Upper lobe of right lung (tissue), 1 donor: ENCODE data around the gene GCDH. TPM values are rescaled to one million over a fixed set of nuclear protein-coding genes. Genes with fewer than 3 reads are reported as not detected.

Experiments
- ATAC-seq: fragments of 200-7000 bp; cut with Tn5 transposase; one replicate; pipeline ENCODE4 v1.9.1; 2020; ENCODE audit warnings: mild to moderate bottlenecking, moderate library complexity
- DNase-seq: peaks from one replicate; pipeline ENCODE4 v3.0.0-alpha.2; 2020
- H3K27ac ChIP-seq: fragments of 200-600 bp; one replicate; pipeline ENCODE4 v1.8.0; 2022
- H3K27me3 ChIP-seq: fragments of 200-600 bp; one replicate; pipeline ENCODE4 v1.8.0; 2022; ENCODE audit warnings: mild to moderate bottlenecking
- H3K36me3 ChIP-seq: fragments of 200-600 bp; one replicate; pipeline ENCODE4 v1.8.0; 2022
- H3K4me1 ChIP-seq: fragments of 200-600 bp; one replicate; pipeline ENCODE4 v1.8.0; 2022
- H3K4me3 ChIP-seq: fragments of 200-600 bp; one replicate; pipeline ENCODE4 v1.8.0; 2022; ENCODE audit warnings: mild to moderate bottlenecking
- H3K9me3 ChIP-seq: fragments of 200-600 bp; one replicate; pipeline ENCODE4 v1.8.0; 2022
- CTCF ChIP-seq: fragments of 200-600 bp; IDR thresholded peaks from one replicate; pipeline ENCODE4 v1.8.0; 2022; ENCODE audit warnings: antibody characterized with exemption
- intact Hi-C: fragments of 100-400 bp; cut with DNase I; formaldehyde crosslinking; loops from one replicate; pipeline ENCODE4 v1.11.0; 2022
- total RNA-seq: library from RNA; stranded (reverse); fragmentation: NEBNext Ultra II Directional; extraction: Animal tissue kit (Norgen Biotek cat#: 25700); gene quantifications from one replicate; pipeline ENCODE4 v1.2.1, GENCODE V29; 2021
- donor health status: DM: no; HTN: yes; CAD: no; lungs with severe emphysema.

The GCDH gene
- total RNA-seq, 1 donor from 2014 or later = 21.0 TPM

- intact Hi-C loops = no loop called here
- H3K9me3 ChIP-seq = no peaks in the 10 kb centered on the region
- H3K4me1 ChIP-seq = peaks cover 37% of the 10 kb centered on the region
- TF ChIP-seq CTCF = no peak
- peak within 1 kb of the TSS; percentile 92 for H3K27ac ChIP-seq
- H3K27me3 ChIP-seq = no peaks in the 10 kb centered on the region
- DNase-seq (peak; percentile 99), ATAC-seq (peak; percentile 93)
- H3K4me3 ChIP-seq = peak within 1 kb of the TSS; percentile 86
- H3K36me3 ChIP-seq = peaks cover 75% of the 10 kb centered on the region
Measured at GRCh38 chr19:12945479-12946091, 54.6 kb downstream of the GCDH start, which contains the start of gene RAD23A. TSS of gene RAD23A (plus strand) at chr19:12945862. CDS start at chr19:12945949, 87 bp downstream.

- peaks cover 75% of the 10 kb centered on the region for H3K36me3 ChIP-seq
- peak; percentile 89 for DNase-seq
- peak overlapping the region; percentile 86 for H3K4me3 ChIP-seq
- no peaks in the 10 kb centered on the region for H3K27me3 ChIP-seq
- intact Hi-C loops = no loop called here
- peak; percentile 83 for ATAC-seq
- TF ChIP-seq CTCF = no peak
- peaks cover 31% of the 10 kb centered on the region for H3K4me1 ChIP-seq
- H3K9me3 ChIP-seq = no peaks in the 10 kb centered on the region
- H3K27ac ChIP-seq = peak overlapping the region; percentile 92
Measured at GRCh38 chr19:12946092-12946721, 55.2 kb downstream of the GCDH start.

- intact Hi-C loops = no loop called here
- Histone ChIP-seq H3K4me3 (peak overlapping the region; percentile 86), H3K27ac (peak overlapping the region; percentile 92), H3K27me3 (no peaks in the 10 kb centered on the region), H3K9me3 (no peaks in the 10 kb centered on the region), H3K36me3 (peaks cover 75% of the 10 kb centered on the region), H3K4me1 (peaks cover 24% of the 10 kb centered on the region)
- ATAC-seq (no peak), DNase-seq (no peak)
- no peak for TF ChIP-seq CTCF
Measured at GRCh38 chr19:12946731-12947496, 56.0 kb downstream of the GCDH start.

GRCh38 chr19:12947702-12948611, 57.0 kb downstream of the GCDH start:
- TF ChIP-seq CTCF = no peak
- no peak for DNase-seq
- Histone ChIP-seq H3K4me3 (no peak overlapping the region), H3K4me1 (peaks cover 29% of the 10 kb centered on the region), H3K27me3 (no peaks in the 10 kb centered on the region), H3K36me3 (peaks cover 78% of the 10 kb centered on the region), H3K9me3 (no peaks in the 10 kb centered on the region), H3K27ac (no peak overlapping the region)
- intact Hi-C loops = no loop called here
- no peak for ATAC-seq
